ENCODE results near the gene BGLAP. TPM values are rescaled to one million over a fixed set of nuclear protein-coding genes. Genes with fewer than 3 reads are reported as not detected.
A peak's percentile ranks its signal among the peaks of the same experiment; 100 is the strongest.

The BGLAP gene
- total and polyA plus RNA-seq, 2 of the 13 experiments (the other 11 are each of a cell fraction or from before 2014, with no cell fraction given) = 0.62 to 1.6 TPM

DNA sequence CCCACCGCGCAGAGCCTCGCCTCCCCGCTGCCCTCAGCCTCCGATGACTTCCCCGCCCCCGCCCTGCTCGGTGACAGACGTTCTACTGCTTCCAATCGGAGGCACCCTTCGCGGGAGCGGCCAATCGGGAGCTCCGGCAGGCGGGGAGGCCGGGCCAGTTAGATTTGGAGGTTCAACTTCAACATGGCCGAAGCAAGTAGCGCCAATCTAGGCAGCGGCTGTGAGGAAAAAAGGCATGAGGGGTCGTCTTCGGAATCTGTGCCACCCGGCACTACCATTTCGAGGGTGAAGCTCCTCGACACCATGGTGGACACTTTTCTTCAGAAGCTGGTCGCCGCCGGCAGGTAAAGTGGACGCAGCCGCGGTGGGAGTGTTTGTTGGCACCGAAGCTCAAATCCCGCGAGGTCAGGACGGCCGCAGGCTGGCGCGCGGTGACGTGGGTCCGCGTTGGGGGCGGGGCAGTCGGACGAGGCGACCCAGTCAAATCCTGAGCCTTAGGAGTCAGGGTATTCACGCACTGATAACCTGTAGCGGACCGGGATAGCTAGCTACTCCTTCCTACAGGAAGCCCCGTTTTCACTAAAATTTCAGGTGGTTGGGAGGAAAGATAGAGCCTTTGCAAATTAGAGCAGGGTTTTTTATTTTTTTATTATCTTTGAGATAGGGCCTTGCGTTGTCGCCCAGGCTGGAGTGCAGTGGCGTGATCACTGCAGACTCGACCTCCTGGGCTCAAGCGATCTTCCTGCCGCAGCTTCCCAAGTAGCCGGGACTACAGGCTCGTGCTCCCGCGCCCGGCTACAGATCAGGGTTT is 28.9 kb upstream of the BGLAP start, which contains the start of gene PMF1 (continued):
- TF ChIP-seq, protein P1, sequence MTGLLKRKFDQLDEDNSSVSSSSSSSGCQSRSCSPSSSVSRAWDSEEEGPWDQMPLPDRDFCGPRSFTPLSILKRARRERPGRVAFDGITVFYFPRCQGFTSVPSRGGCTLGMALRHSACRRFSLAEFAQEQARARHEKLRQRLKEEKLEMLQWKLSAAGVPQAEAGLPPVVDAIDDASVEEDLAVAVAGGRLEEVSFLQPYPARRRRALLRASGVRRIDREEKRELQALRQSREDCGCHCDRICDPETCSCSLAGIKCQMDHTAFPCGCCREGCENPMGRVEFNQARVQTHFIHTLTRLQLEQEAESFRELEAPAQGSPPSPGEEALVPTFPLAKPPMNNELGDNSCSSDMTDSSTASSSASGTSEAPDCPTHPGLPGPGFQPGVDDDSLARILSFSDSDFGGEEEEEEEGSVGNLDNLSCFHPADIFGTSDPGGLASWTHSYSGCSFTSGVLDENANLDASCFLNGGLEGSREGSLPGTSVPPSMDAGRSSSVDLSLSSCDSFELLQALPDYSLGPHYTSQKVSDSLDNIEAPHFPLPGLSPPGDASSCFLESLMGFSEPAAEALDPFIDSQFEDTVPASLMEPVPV (CRISPR knock-in tag; IDR thresholded peaks at IDR 0.05) = peak; percentile 91
- TF ChIP-seq ZNF788 (CRISPR knock-in tag; IDR thresholded peaks at IDR 0.05; ENCODE audit: borderline replicate concordance) (0 out of 2 replicates have a peak, but pooled peaks have one; percentile 41), ZNF350 (CRISPR knock-in tag; IDR thresholded peaks at IDR 0.05; ENCODE audit: borderline replicate concordance, low read depth) (peak; percentile 83; the same call in 1 of the 2 replicates), ZNF296 (CRISPR knock-in tag; conservative IDR thresholded peaks at IDR 0.05) (no peak), ZNF562 (CRISPR knock-in tag; IDR thresholded peaks at IDR 0.05; ENCODE audit: borderline replicate concordance) (no peak), HHEX (CRISPR knock-in tag; IDR thresholded peaks at IDR 0.05) (no peak), TGIF2 (CRISPR knock-in tag; IDR thresholded peaks at IDR 0.05) (no peak), ZFP36 (IDR thresholded peaks at IDR 0.05; ENCODE audit: borderline replicate concordance, low read depth, low read length, partially characterized antibody) (no peak), CAMTA2 (CRISPR knock-in tag; IDR thresholded peaks at IDR 0.05; ENCODE audit: borderline replicate concordance) (no peak), SMYD3 (CRISPR knock-in tag; IDR thresholded peaks at IDR 0.05) (peak; percentile 85), ZNF564 (CRISPR knock-in tag; IDR thresholded peaks at IDR 0.05) (no peak; the same call in 1 of the 2 replicates), ZBTB42 (CRISPR knock-in tag; IDR thresholded peaks at IDR 0.05) (no peak), ZNF782 (CRISPR knock-in tag; IDR thresholded peaks at IDR 0.05; ENCODE audit: borderline replicate concordance) (peak; percentile 69; the same call in 1 of the 2 replicates), ZFP82 (CRISPR knock-in tag; IDR thresholded peaks at IDR 0.05; ENCODE audit: borderline replicate concordance) (peak; percentile 71; the same call in 1 of the 2 replicates), NCOA2 (CRISPR knock-in tag; IDR thresholded peaks at IDR 0.05) (peak; percentile 33), ZNF619 (CRISPR knock-in tag; IDR thresholded peaks at IDR 0.05) (peak; percentile 62), ZBTB8A (CRISPR knock-in tag; IDR thresholded peaks at IDR 0.05; ENCODE audit: borderline replicate concordance, low read depth) (peak; percentile 61; the same call in 1 of the 2 replicates), SP1 (IDR thresholded peaks at IDR 0.05) (no peak), SP1 (CRISPR knock-in tag; IDR thresholded peaks at IDR 0.05) (peak; percentile 79), ZNF547 (CRISPR knock-in tag; IDR thresholded peaks at IDR 0.05) (peak; percentile 82)
- TF ChIP-seq, protein P2, sequence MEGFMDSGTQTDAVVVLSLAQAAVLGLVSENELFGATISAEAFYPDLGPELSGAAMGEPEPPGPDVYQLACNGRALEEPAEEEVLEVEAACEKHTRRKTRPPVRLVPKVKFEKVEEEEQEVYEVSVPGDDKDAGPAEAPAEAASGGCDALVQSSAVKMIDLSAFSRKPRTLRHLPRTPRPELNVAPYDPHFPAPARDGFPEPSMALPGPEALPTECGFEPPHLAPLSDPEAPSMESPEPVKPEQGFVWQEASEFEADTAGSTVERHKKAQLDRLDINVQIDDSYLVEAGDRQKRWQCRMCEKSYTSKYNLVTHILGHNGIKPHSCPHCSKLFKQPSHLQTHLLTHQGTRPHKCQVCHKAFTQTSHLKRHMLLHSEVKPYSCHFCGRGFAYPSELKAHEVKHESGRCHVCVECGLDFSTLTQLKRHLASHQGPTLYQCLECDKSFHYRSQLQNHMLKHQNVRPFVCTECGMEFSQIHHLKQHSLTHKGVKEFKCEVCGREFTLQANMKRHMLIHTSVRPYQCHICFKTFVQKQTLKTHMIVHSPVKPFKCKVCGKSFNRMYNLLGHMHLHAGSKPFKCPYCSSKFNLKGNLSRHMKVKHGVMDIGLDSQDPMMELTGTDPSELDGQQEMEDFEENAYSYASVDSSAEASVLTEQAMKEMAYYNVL (CRISPR knock-in tag; IDR thresholded peaks at IDR 0.05; ENCODE audit: borderline replicate concordance) = no peak
- TF ChIP-seq, protein P3, sequence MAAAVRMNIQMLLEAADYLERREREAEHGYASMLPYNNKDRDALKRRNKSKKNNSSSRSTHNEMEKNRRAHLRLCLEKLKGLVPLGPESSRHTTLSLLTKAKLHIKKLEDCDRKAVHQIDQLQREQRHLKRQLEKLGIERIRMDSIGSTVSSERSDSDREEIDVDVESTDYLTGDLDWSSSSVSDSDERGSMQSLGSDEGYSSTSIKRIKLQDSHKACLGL (CRISPR knock-in tag; IDR thresholded peaks at IDR 0.05) = no peak
- TF ChIP-seq, protein P4, sequence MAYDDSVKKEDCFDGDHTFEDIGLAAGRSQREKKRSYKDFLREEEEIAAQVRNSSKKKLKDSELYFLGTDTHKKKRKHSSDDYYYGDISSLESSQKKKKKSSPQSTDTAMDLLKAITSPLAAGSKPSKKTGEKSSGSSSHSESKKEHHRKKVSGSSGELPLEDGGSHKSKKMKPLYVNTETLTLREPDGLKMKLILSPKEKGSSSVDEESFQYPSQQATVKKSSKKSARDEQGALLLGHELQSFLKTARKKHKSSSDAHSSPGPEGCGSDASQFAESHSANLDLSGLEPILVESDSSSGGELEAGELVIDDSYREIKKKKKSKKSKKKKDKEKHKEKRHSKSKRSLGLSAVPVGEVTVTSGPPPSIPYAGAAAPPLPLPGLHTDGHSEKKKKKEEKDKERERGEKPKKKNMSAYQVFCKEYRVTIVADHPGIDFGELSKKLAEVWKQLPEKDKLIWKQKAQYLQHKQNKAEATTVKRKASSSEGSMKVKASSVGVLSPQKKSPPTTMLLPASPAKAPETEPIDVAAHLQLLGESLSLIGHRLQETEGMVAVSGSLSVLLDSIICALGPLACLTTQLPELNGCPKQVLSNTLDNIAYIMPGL (CRISPR knock-in tag; IDR thresholded peaks at IDR 0.05; ENCODE audit: borderline replicate concordance in 1 of 2, low read depth in 1 of 2) = peak; percentile 78 to 84

Measured in HepG2 (cell line).